HG02884 (cell line): ENCODE measurements around the gene ATPAF2.
A peak's percentile ranks its signal among the peaks of the same experiment; 100 is the strongest.

ENCODE experiments used
- ATAC-seq: cut with Tn5 transposase; IDR thresholded peaks from one replicate; pipeline ENCODE4 v1.9.1; 2021; ENCODE audit warnings: mild to moderate bottlenecking, moderate library complexity; ENCODE audit not compliant: unreplicated experiment

Gene ATPAF2

DNA sequence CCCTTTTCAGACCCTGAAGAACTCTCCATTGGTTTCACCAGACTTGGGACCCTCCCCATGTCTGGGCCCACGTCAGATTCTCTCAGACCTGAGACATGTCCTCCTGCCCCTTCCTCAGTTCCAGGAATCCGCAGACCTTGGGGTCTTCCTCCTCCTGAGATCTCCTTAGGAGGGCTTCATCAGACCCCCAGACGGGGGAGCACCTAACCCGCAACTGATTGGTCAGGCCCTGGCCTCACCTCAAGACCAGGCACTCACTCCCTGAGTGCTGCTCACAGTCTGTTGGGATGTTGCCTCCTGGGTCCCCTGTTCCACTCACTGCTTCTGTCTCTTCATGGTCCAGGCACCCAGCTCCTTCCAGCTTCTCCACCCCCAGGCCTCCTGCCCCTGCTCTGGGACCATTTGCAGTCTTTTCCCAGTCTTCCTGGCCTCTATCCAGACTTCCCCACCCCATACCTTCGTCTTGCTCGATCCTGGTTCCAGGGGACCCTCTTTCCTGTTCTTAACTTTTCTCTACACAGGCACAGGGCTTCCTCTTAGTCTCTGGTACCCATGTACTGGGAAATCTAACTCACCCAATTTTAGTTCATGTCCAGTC, 1.4 kb upstream of the ATPAF2 start:
- no peak for ATAC-seq

GRCh38 chr17:18039535-18040260, 730 bp upstream of the ATPAF2 start:
- peak; percentile 18 for ATAC-seq

- no peak for ATAC-seq
These were observed 668 bp downstream of the ATPAF2 start for GRCh38 chr17:18038149-18038850.

GRCh38 chr17:18037486-18037885, 1.5 kb downstream of the ATPAF2 start:
- no peak for ATAC-seq

GRCh38 chr17:18035704-18036103, 3.3 kb downstream of the ATPAF2 start:
- no peak for ATAC-seq

- no peak for ATAC-seq
These were observed 5.4 kb downstream of the ATPAF2 start for GRCh38 chr17:18033442-18034099.

DNA sequence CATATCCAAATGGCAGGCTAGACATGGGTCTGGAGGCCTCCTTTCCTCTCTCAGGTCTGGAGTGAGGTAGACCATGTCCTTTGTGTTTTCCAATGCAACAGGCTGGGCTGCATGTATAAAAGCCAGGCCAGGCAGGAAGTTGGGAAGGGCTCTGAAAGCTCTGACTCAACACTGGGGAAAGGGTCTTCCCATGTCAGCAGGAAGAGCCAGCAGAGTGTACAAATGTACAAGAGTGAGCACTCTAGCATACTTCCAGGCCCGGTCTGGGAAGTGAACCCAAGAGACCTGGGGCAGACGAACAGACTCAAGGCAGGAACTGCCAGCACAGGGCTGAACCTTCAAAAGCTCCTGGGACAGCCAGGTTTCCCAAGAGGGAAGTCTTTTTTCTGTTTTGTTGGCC, 7.0 kb downstream of the ATPAF2 start:
- ATAC-seq = no peak

GRCh38 chr17:18028952-18029540, 9.9 kb downstream of the ATPAF2 start:
- no peak for ATAC-seq

DNA sequence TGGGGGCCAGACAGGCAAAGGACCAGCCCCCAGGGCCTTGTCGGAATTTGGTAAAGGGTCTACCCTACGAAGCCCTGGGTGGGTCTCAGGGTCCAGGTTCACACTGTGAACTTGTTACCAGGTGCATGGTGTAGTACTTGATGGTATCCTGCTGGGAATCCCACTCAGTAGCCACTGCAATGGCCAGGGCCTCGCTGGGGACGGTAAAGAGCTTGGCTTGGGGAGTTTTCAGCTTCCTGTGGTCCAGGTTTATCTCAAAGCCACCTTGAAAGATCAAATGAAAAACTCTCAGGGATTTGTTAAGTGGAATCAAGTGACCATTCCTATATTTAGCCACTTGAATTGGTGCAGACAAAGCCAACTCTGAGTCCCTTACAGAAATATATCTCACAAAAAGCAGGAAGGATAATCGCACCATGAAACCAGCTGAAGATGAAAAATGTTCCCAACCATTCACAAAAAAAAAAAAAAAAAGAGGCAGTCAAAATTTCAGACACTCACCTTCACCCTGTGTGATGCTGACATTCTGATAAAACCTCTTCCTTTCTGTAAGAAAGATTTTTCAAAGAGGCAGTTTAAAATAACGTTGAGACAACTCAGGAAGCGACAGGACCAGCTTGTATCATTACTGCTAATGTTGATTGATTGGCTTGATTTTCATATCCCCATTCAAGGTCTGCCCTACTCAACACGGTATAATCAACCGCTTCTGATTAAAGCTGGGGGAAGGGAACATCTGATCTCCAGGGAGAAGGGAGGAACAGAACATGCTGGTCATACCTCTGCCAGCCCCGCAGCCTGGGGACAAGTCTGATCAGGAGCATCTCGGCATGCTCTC, 10.6 kb downstream of the ATPAF2 start:
- ATAC-seq = no peak

- no peak for ATAC-seq
These were observed 11.7 kb downstream of the ATPAF2 start for GRCh38 chr17:18027280-18027679.

- no peak for ATAC-seq
These were observed 12.8 kb downstream of the ATPAF2 start for GRCh38 chr17:18025945-18026776.

DNA sequence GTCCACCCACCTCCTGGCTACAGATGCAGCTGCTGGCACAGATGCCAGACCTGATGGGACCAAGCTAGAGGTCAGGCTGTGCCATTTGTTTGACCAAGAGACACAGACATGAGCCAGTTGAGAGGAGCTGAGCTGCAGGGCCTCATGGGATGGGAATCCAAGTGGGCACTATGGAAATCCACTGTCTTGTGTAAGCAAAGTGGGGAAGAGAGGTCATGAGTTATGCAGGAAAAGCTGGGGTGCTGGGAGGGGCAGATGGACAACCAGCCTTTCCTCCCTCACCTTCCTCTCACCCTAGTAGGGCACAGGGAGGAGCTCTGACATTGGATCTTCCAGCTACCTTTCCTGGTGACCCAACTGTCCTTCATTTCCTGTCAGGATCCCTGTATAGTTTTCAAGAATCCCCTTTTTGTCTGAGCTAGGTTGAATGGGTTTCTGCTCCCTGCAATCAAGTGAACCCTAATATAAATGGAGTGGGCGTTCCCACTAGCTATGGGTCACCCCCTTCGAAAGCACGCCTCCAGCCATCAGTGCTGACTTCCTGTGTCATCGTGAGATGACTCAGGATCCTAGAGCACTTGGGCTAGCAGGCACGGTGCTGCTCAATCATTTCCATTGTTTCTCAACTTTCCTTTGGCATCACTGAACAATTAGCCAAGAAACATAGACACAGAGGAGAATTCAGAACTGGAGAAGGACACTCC, 13.6 kb downstream of the ATPAF2 start:
- ATAC-seq = no peak

GRCh38 chr17:18021372-18021771, 17.6 kb downstream of the ATPAF2 start:
- ATAC-seq = no peak

DNA sequence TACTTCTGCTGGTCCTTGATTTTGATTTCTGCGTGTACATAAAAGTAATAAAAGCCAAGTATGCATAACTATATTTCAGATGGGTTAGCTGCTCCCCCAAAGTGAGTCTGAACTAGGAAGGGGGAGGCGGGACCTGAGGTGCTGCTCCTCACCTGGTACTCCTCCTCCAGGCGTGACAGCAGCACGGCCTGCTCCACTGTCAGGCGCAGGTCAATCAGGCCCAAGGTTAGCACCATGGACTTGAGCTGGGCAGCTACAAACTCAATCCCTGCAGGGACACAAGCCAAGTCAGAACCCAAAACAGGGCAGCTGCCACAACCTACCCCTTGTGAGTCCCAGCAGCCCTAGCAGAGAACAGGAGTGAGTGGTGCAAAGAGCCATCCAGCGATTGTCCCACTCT, 18.0 kb downstream of the ATPAF2 start:
- no peak for ATAC-seq

- ATAC-seq = no peak
These were observed 19.2 kb downstream of the ATPAF2 start for GRCh38 chr17:18019838-18020154.

DNA sequence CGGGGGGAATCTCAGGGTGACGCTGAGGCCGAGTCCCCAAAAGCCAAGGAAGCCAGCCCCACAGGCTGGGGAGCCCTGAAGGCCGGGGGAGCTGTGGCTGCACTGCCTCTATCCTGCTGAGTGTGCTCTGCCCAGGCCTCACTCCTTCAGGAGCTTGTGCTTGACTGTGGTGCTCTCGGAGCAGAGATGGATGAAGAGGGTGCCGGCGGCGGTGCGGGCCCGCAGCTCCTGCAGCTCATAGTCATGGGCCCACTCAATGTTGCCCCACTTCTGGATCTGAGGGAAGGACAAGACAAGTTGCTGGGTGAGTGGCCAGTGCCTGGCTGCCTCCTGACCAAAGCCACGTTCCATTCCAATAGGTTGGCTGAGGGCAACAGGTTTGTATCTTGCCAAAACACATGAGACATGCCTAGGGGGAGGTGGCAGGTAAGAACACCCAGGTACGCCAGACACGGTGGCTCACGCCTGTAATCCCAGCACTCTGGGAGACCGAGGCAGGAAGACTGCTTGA, 20.5 kb downstream of the ATPAF2 start:
- ATAC-seq = no peak

- no peak for ATAC-seq
These were observed 21.0 kb downstream of the ATPAF2 start for GRCh38 chr17:18017958-18018357.

DNA sequence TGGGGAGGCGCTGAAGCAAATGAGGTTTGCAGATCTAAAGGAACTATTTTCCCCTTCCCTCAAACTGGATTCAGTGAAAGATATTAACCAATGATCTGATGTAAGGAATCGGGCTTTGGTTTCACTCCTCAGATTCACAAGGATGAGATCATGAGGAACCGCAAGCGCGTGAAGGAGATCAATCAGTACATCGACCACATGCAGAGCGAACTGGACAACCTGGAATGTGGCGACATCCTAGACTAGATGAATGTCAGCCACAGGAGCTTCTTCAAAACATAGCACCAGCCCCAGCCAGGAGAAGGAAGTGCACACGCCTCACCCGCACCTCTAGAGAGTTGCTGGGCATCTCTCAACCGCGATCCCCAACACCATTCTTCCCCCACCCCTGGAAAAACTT, 22.5 kb downstream of the ATPAF2 start:
- no peak for ATAC-seq

GRCh38 chr17:18015593-18015992, 23.4 kb downstream of the ATPAF2 start:
- no peak for ATAC-seq
